Measurements from ENCODE around the gene LY86. TPM values are rescaled to one million over a fixed set of nuclear protein-coding genes. Genes with fewer than 3 reads are reported as not detected.

Gene LY86
- total RNA-seq, 1 donor from 2014 or later = not detected

GRCh38 chr6:6657085-6657819, 68.7 kb downstream of the LY86 start:
- H3K27ac Mint-ChIP-seq = no peak overlapping the region
- no peak for DNase-seq (ENCODE audit: extremely low spot score, unreplicated experiment)
- H3K4me1 Mint-ChIP-seq (ENCODE audit: unreplicated experiment) = peaks cover 15% of the 10 kb centered on the region
- no peaks in the 10 kb centered on the region for H3K36me3 Mint-ChIP-seq
- TF ChIP-seq, protein P1, sequence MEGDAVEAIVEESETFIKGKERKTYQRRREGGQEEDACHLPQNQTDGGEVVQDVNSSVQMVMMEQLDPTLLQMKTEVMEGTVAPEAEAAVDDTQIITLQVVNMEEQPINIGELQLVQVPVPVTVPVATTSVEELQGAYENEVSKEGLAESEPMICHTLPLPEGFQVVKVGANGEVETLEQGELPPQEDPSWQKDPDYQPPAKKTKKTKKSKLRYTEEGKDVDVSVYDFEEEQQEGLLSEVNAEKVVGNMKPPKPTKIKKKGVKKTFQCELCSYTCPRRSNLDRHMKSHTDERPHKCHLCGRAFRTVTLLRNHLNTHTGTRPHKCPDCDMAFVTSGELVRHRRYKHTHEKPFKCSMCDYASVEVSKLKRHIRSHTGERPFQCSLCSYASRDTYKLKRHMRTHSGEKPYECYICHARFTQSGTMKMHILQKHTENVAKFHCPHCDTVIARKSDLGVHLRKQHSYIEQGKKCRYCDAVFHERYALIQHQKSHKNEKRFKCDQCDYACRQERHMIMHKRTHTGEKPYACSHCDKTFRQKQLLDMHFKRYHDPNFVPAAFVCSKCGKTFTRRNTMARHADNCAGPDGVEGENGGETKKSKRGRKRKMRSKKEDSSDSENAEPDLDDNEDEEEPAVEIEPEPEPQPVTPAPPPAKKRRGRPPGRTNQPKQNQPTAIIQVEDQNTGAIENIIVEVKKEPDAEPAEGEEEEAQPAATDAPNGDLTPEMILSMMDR (conservative IDR thresholded peaks at IDR 0.05) = no peak
- no peak overlapping the region for H3K4me3 Mint-ChIP-seq
- peaks cover 3% of the 10 kb centered on the region for H3K27me3 Mint-ChIP-seq
- no peaks in the 10 kb centered on the region for H3K9me3 Mint-ChIP-seq

DNA sequence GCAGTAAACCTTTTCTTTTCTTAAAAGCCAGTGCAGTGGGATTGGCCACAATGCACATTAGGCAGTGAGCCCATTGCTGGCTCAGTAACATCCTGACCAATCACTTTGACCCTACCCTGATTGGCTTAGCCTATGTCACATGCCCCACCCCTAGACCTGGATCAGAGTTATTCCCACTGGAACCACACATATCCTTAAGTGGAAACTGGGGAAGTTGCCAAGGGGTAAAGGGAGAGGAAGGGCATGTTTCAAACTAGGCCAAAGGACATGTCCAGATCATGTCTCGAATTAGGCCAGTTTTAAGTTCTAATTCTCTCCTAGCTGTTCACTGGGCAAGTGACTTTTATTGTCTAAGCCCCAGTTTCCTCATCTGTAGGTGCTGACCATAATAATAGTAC, 69.3 kb downstream of the LY86 start:
- Mint-ChIP-seq H3K4me1 (ENCODE audit: unreplicated experiment) (peaks cover 15% of the 10 kb centered on the region), H3K36me3 (no peaks in the 10 kb centered on the region), H3K27me3 (no peaks in the 10 kb centered on the region), H3K27ac (no peak overlapping the region), H3K9me3 (no peaks in the 10 kb centered on the region), H3K4me3 (no peak overlapping the region)
- TF ChIP-seq, protein P1 (conservative IDR thresholded peaks at IDR 0.05) = no peak
- no peak for DNase-seq (ENCODE audit: extremely low spot score, unreplicated experiment)

- Mint-ChIP-seq H3K27me3 (no peaks in the 10 kb centered on the region), H3K36me3 (no peaks in the 10 kb centered on the region), H3K4me3 (no peak overlapping the region), H3K9me3 (no peaks in the 10 kb centered on the region), H3K27ac (no peak overlapping the region), H3K4me1 (ENCODE audit: unreplicated experiment) (peaks cover 15% of the 10 kb centered on the region)
- no peak for DNase-seq (ENCODE audit: extremely low spot score, unreplicated experiment)
- TF ChIP-seq, protein P1 (conservative IDR thresholded peaks at IDR 0.05) = no peak
Measured at GRCh38 chr6:6659600-6660327, 71.2 kb downstream of the LY86 start.

DNA sequence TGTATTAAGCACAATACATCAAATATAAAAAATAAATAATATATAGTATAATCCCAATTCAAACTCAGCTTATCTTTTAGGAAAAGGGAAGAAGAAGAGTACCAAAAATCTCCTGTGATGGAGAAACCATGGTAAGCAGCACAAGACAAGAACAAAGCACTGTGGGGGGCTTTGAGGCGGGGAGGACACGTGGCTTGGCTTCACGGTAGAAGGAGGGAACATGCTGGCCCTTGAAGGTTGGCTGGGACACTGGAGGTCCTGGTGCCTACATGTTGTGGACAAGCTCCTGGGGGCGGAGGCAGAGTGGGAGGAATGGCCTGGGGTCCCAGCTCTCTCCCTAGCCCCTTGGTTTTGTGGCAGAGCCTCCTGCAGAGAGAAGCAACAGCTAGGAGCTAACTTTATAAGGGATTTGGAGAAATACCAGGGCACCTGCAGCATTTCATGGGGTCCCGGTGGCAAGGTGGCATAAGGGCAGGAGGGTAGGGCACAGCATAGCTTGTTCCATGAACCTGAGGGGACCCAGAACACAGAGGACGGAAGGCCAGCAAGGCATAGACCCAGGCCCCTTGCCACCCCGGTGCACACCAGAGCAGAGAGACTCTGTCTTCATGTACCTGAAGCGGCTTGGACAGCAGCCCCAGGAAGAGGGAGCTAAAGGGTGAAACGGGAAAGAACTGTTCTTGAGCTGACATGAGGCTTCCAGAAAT, 72.0 kb downstream of the LY86 start:
- Mint-ChIP-seq H3K4me3 (no peak overlapping the region), H3K27me3 (no peaks in the 10 kb centered on the region), H3K36me3 (no peaks in the 10 kb centered on the region), H3K27ac (no peak overlapping the region), H3K4me1 (ENCODE audit: unreplicated experiment) (peaks cover 17% of the 10 kb centered on the region), H3K9me3 (no peaks in the 10 kb centered on the region)
- TF ChIP-seq, protein P1 (conservative IDR thresholded peaks at IDR 0.05) = no peak
- DNase-seq (ENCODE audit: extremely low spot score, unreplicated experiment) = no peak

DNA sequence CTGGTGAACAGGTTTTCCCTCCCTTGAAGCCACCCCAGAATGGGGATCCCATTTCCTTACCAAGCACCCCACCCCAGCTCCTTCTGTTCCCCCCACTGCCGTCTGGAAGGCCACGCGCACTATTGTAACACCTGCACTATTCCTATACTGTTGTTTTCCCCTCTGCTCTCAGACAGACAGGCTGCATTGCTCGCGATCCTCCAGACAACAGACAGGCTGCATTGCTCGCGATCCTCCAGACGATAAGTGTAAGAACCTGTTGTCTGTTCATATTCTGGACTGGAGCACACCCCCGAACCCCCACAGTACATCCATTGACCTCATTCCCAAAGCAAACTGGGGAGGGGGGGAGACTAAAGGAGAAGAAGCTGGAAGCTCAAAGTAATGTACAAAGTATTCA, 72.7 kb downstream of the LY86 start:
- Mint-ChIP-seq H3K36me3 (no peaks in the 10 kb centered on the region), H3K27me3 (no peaks in the 10 kb centered on the region), H3K4me3 (no peak overlapping the region), H3K4me1 (ENCODE audit: unreplicated experiment) (peaks cover 18% of the 10 kb centered on the region), H3K9me3 (no peaks in the 10 kb centered on the region), H3K27ac (no peak overlapping the region)
- TF ChIP-seq, protein P1 (conservative IDR thresholded peaks at IDR 0.05) = no peak
- no peak for DNase-seq (ENCODE audit: extremely low spot score, unreplicated experiment)
